ENCODE results near the gene GPR45. TPM values are rescaled to one million over a fixed set of nuclear protein-coding genes. Genes with fewer than 3 reads are reported as not detected.

Gene GPR45
- polyA plus RNA-seq, 3 donors: not detected

DNA sequence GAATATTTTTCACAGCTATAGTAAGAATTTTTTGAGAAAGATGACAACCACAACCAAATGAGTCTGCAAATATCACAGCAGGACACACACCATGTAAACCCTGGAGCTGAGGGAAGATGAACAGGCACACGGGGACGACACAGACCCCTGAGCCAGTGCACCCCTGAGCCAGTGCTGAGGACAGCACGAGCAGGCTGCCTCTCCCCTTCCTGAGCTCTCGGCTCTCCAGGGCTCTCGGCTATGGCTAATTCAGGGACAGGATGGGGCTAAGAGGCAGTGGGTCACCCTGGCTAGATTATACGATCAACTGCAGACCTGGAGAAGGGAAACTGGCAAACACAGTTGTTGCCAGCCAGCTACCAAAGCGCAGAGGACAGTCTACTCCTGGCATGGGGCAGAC, 46.6 kb downstream of the GPR45 start:
- WGBS, 3 donors: 86 to 95% (median 90%) methylated on average over 7 of the region's 7 CpGs
- H3K27ac ChIP-seq (ENCODE audit: low read depth, low read length): no peak overlapping the region

DNA sequence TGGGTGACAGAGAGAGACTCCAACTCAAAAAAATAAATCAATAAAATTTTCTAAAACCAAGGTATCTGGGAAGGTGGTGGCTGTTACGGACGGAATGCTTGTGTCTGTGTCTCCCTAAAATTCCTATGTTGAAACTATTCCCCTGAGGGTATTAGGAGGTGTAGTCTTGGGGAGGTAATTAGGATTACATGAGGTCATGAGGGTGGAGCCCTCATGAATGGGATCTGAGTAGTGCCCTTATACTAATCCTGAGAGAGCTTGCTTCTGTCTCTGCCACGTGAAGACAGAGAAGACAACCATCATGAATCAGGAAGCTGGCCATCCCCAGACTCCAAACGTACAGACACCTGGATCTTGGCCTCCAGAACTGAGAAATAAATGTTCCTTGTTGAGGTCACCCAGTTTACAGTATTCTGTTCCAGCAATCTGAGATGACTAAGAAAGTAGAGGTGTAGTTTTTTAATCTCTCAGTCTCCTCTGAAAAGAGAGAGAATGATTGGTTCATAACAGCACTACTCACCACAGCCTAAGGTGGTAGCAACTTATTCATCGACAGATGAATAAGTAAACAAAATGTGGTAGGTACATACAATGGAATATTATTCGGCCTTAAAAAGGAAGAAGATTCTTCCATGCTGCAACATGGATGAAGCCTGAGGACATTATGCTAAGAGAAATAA, 49.6 kb downstream of the GPR45 start:
- 91 to 96% (median 94%) methylated on average over 6 of the region's 6 CpGs for WGBS, 3 donors
- H3K27ac ChIP-seq (ENCODE audit: low read depth, low read length): no peak overlapping the region

DNA sequence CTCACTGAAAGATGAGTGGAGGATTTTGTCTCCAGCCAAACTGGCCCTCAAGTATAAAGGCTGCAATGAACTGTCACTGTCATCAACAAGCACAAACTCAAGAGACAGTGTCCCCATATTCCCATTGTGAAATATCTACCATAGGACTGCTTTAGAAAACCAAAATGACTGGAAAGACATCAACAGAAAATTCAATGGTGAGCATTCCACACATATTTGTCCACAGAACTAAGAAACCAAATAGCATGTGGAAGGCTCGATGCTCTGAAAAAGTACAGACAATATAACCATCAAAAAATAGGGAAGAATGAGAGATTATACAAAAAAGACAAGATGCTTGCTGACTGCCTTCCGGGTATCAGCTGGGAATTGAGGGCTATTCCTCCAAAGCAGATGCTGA, 50.4 kb downstream of the GPR45 start:
- WGBS, 3 donors: 92% methylated on average over 2 of the region's 2 CpGs
- no peak overlapping the region for H3K27ac ChIP-seq (ENCODE audit: low read depth, low read length)

Other genes with a start within 250 kb of the GPR45 start
- 10 to 100 TPM; 13.9 to 19.0 (median 18.5) TPM for gene MRPS9, start 203.7 kb upstream of the GPR45 start, polyA plus RNA-seq
- 1 to 10 TPM; 4.8 to 9.4 (median 6.2) TPM for gene TGFBRAP1, start 88.0 kb downstream of the GPR45 start, polyA plus RNA-seq
- gene C2orf49, start 95.8 kb downstream of the GPR45 start, polyA plus RNA-seq: 10 to 100 TPM in 1 of 3 donors, 1 to 10 TPM in 2; 8.7 to 14.1 (median 8.9) TPM
- 10 to 100 TPM in 2 of 3 donors, 1 to 10 TPM in 1; 2.5 to 26.7 (median 19.6) TPM for gene FHL2, start 157.3 kb downstream of the GPR45 start, polyA plus RNA-seq